Transverse colon (tissue), 4 donors: ENCODE data around the gene SMIM34. TPM values are rescaled to one million over a fixed set of nuclear protein-coding genes. Genes with fewer than 3 reads are reported as not detected.
"Not testable (repeated sequence)": the region's sequence is repeated elsewhere in the genome, so short reads cannot be mapped to it uniquely, and the experiment has no call there.

Source experiments
- DNase-seq: peaks from one replicate; pipeline ENCODE4 v3.0.0-alpha.2; 2019
- H3K27ac ChIP-seq, 4 donors: fragments of 200-600 bp; sonication (generic); 2 replicates each; pipeline ENCODE4 v1.5.1; 2016 to 2018; ENCODE audit warnings: inconsistent platforms in 4 of 4
- H3K27me3 ChIP-seq: fragments of 200-600 bp; sonication (generic); 2 replicates; pipeline ENCODE4 v1.5.1; 2017; ENCODE audit warnings: inconsistent platforms
- H3K36me3 ChIP-seq, 4 donors: fragments of 200-600 bp; sonication (generic); 2 replicates each; pipeline ENCODE4 v1.5.1; 2017 to 2019; ENCODE audit warnings: inconsistent platforms in 4 of 4
- H3K4me1 ChIP-seq, 4 donors: fragments of 200-600 bp; sonication (generic); 2 replicates each; pipeline ENCODE4 v1.5.1; 2017 to 2020; ENCODE audit warnings: inconsistent platforms in 4 of 4
- H3K4me3 ChIP-seq, 4 donors: fragments of 200-600 bp; sonication (generic); 1 replicate in 1 of 4; 2 replicates in 3 of 4; pipeline versions ENCODE4 v1.5.1 to v1.6.1; 2017 to 2019; ENCODE audit warnings: inconsistent platforms in 4 of 4
- H3K9me3 ChIP-seq, 2 donors: fragments of 200-600 bp; sonication (generic); 2 replicates each; pipeline ENCODE4 v1.5.1; 2017 to 2019; ENCODE audit warnings: inconsistent platforms in 2 of 2
- WGBS, 2 donors: methylation state at CpG; one replicate each; pipeline ENCODE4 v1.1.5; 2018; ENCODE audit warnings: low coverage in 1 of 2; 5-methylcytosine and 5-hydroxymethylcytosine counted together
- in situ Hi-C, 4 donors: fragments of 200-750 bp; cut with MboI; loops; one replicate each; pipeline versions ENCODE4 v1.15.0 to v1.15.1; 2017; ENCODE audit warnings: low sequenced_read_pairs in 3 of 4, low pct_ligation_motif_present in 1 of 4, low pct_unique_long_range_greater_than_20kb in 1 of 4
- intact Hi-C: fragments of 100-400 bp; cut with DNase I; formaldehyde crosslinking; loops from one replicate; pipeline ENCODE4 v1.15.1; 2023; ENCODE audit warnings: low total_unique reads
- total RNA-seq, 4 donors: library from RNA; depleted of rRNA; stranded (reverse); fragments of >200 nt; gene quantifications; one replicate each; pipeline ENCODE4 v1.1.0, GENCODE V29; 2016

SMIM34 gene
- total RNA-seq, 4 donors from 2014 or later: not detected

GRCh38 chr21:34417448-34418077, 6.2 kb downstream of the SMIM34 start:
- in situ Hi-C loops, DNase-seq: not testable (repeated sequence)
- WGBS, 2 donors: no CpG with 5 or more reads among the region's 5 CpGs

GRCh38 chr21:34407294-34407693, 16.5 kb downstream of the SMIM34 start:
- H3K4me3 ChIP-seq, DNase-seq, in situ Hi-C loops, H3K4me1 ChIP-seq, intact Hi-C loops, H3K27me3 ChIP-seq, H3K9me3 ChIP-seq, H3K36me3 ChIP-seq, H3K27ac ChIP-seq: not testable (repeated sequence)
- WGBS, 2 donors: no CpG with 5 or more reads among the region's 9 CpGs

More at GRCh38 chr21:34417448-34418077, 6.2 kb downstream of the SMIM34 start:
- intact Hi-C loops, H3K36me3 ChIP-seq, H3K4me1 ChIP-seq, H3K4me3 ChIP-seq, H3K9me3 ChIP-seq, H3K27me3 ChIP-seq, H3K27ac ChIP-seq: not testable (repeated sequence)

- in situ Hi-C loops, H3K36me3 ChIP-seq, H3K4me3 ChIP-seq, intact Hi-C loops, H3K27ac ChIP-seq, H3K27me3 ChIP-seq, DNase-seq, H3K9me3 ChIP-seq, H3K4me1 ChIP-seq: not testable (repeated sequence)
- WGBS, 2 donors: no CpG with 5 or more reads among the region's 2 CpGs
Observed at GRCh38 chr21:34406676-34407075, 17.1 kb downstream of the SMIM34 start.

- H3K9me3 ChIP-seq, DNase-seq, H3K27ac ChIP-seq, H3K27me3 ChIP-seq, H3K4me1 ChIP-seq, in situ Hi-C loops, H3K36me3 ChIP-seq, H3K4me3 ChIP-seq, intact Hi-C loops: not testable (repeated sequence)
- WGBS, 2 donors: no CpG with 5 or more reads among the region's 6 CpGs
Observed at GRCh38 chr21:34406102-34406501, 17.6 kb downstream of the SMIM34 start.

- H3K4me1 ChIP-seq, H3K36me3 ChIP-seq, in situ Hi-C loops, H3K9me3 ChIP-seq, H3K4me3 ChIP-seq, H3K27ac ChIP-seq, DNase-seq, H3K27me3 ChIP-seq, intact Hi-C loops: not testable (repeated sequence)
- no CpG with 5 or more reads among the region's 2 CpGs for WGBS, 2 donors
Observed at GRCh38 chr21:34405686-34406085, 18.1 kb downstream of the SMIM34 start.

- H3K9me3 ChIP-seq, H3K4me1 ChIP-seq, intact Hi-C loops, H3K27ac ChIP-seq, H3K4me3 ChIP-seq, in situ Hi-C loops, DNase-seq, H3K36me3 ChIP-seq, H3K27me3 ChIP-seq: not testable (repeated sequence)
- WGBS, 2 donors: no CpG with 5 or more reads among the region's 5 CpGs
Observed at GRCh38 chr21:34404742-34405141, 19.0 kb downstream of the SMIM34 start.

GRCh38 chr21:34400522-34400921, 23.2 kb downstream of the SMIM34 start:
- DNase-seq, H3K9me3 ChIP-seq, H3K4me3 ChIP-seq, H3K4me1 ChIP-seq, H3K36me3 ChIP-seq, in situ Hi-C loops, H3K27ac ChIP-seq, H3K27me3 ChIP-seq, intact Hi-C loops: not testable (repeated sequence)
- no CpG with 5 or more reads among the region's 5 CpGs for WGBS, 2 donors

- intact Hi-C loops, H3K4me3 ChIP-seq, H3K27ac ChIP-seq, in situ Hi-C loops, H3K4me1 ChIP-seq, H3K36me3 ChIP-seq, H3K9me3 ChIP-seq, DNase-seq, H3K27me3 ChIP-seq: not testable (repeated sequence)
- no CpG with 5 or more reads among the region's 14 CpGs for WGBS, 2 donors
Observed at GRCh38 chr21:34383724-34384415, 39.9 kb downstream of the SMIM34 start.

- in situ Hi-C loops, intact Hi-C loops, H3K27ac ChIP-seq, H3K4me3 ChIP-seq, H3K27me3 ChIP-seq, DNase-seq, H3K4me1 ChIP-seq, H3K9me3 ChIP-seq, H3K36me3 ChIP-seq: not testable (repeated sequence)
- WGBS, 2 donors: no CpG with 5 or more reads among the region's 2 CpGs
Observed at GRCh38 chr21:34383138-34383537, 40.6 kb downstream of the SMIM34 start.

- H3K27ac ChIP-seq, H3K4me1 ChIP-seq, H3K9me3 ChIP-seq, DNase-seq, H3K27me3 ChIP-seq, H3K36me3 ChIP-seq, H3K4me3 ChIP-seq, in situ Hi-C loops, intact Hi-C loops: not testable (repeated sequence)
- WGBS, 2 donors: no CpG with 5 or more reads among the region's 33 CpGs
Observed at GRCh38 chr21:34375619-34375972, 48.2 kb downstream of the SMIM34 start.

GRCh38 chr21:34374940-34375618, 48.7 kb downstream of the SMIM34 start, which contains the start of gene SMIM11:
Gene SMIM11, plus strand, starts transcription at chr21:34375507. Its CDS starts 3,998 bp downstream, at chr21:34379505.
- H3K4me3 ChIP-seq, intact Hi-C loops, H3K4me1 ChIP-seq, in situ Hi-C loops, H3K27ac ChIP-seq, H3K27me3 ChIP-seq, H3K36me3 ChIP-seq, DNase-seq, H3K9me3 ChIP-seq: not testable (repeated sequence)
- WGBS, 2 donors: no CpG with 5 or more reads among the region's 49 CpGs
